WI38 (cell line): ENCODE results near the gene MAN2A1.
"Not testable (repeated sequence)": the region's sequence is repeated elsewhere in the genome, so short reads cannot be mapped to it uniquely, and the experiment has no call there.

Source experiments
- H3K4me3 ChIP-seq: 2 replicates; pipeline ENCODE4 v1.5.1; 2011; ENCODE audit warnings: low read depth, mild to moderate bottlenecking, control low read depth, low read length
- TF ChIP-seq, protein P1 (sequence below): IDR thresholded peaks from 2 replicates; pipeline ENCODE4 v1.5.1; 2012; ENCODE audit warnings: low read depth, mild to moderate bottlenecking, control low read depth, low read length

MAN2A1 gene

GRCh38 chr5:109750463-109750862, 60.7 kb downstream of the MAN2A1 start:
- TF ChIP-seq, protein P1, sequence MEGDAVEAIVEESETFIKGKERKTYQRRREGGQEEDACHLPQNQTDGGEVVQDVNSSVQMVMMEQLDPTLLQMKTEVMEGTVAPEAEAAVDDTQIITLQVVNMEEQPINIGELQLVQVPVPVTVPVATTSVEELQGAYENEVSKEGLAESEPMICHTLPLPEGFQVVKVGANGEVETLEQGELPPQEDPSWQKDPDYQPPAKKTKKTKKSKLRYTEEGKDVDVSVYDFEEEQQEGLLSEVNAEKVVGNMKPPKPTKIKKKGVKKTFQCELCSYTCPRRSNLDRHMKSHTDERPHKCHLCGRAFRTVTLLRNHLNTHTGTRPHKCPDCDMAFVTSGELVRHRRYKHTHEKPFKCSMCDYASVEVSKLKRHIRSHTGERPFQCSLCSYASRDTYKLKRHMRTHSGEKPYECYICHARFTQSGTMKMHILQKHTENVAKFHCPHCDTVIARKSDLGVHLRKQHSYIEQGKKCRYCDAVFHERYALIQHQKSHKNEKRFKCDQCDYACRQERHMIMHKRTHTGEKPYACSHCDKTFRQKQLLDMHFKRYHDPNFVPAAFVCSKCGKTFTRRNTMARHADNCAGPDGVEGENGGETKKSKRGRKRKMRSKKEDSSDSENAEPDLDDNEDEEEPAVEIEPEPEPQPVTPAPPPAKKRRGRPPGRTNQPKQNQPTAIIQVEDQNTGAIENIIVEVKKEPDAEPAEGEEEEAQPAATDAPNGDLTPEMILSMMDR: no peak
- H3K4me3 ChIP-seq: no peak overlapping the region

DNA sequence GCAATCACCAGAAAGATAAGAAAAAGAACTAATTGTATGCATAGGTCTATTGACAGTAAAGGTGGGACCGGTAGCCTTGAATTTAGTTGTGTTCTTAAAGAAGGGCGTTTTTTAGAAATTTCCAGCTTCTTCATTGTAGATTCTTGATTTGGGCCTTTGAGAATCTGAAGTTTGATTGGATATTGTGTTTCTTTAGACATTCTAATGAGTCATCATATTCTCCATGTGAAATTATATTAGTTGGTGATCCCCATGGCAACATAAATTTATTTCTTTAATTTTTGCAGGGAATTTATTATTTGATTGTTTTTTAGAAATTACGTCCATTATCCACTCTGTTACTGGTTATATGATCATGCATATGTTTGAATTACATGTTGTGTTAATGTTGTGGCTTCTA, 63.6 kb downstream of the MAN2A1 start:
- TF ChIP-seq, protein P1: no peak
- no peak overlapping the region for H3K4me3 ChIP-seq

GRCh38 chr5:109754319-109754718, 64.6 kb downstream of the MAN2A1 start:
- no peak overlapping the region for H3K4me3 ChIP-seq
- TF ChIP-seq, protein P1: no peak

DNA sequence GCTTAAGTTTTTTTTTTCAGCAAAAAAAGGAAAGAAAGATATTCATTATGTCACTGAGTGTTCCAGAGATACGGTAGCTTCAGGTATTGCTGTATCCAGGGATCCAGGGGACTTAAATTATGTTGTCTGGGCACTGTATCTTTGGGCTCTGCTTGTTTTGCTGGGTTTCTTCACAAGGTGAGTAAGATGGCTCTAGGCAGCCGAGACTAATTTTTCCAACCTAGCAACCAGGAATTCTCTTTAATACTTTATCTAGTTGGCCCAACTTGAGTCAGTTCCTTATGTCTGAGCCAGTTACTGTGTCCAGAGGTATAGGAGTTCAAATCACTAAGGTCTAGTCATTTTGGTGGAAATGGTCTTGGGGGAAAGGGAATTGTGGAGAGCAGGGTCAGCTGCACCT, 66.0 kb downstream of the MAN2A1 start:
- no peak overlapping the region for H3K4me3 ChIP-seq
- TF ChIP-seq, protein P1: no peak

GRCh38 chr5:109756543-109757185, 66.9 kb downstream of the MAN2A1 start:
- TF ChIP-seq, protein P1: no peak
- no peak overlapping the region for H3K4me3 ChIP-seq

DNA sequence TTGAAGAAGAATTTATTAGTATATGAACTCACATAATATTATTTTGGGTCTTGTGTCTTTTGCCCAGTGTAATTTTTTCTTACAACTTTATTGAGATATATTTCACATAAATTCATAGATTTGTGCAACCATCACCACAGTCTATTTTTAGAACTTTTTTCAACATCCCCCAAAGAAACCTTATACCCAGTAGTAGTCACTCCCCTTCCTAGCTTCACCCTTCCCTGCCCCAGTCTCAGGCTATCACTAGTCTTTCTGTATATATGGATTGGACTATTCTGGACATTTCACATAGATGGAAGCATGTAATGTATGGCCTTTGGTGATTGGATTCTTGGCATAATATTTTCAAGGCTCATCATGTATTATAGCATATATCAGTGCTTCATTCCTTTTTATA, 67.8 kb downstream of the MAN2A1 start:
- H3K4me3 ChIP-seq: no peak overlapping the region
- TF ChIP-seq, protein P1: no peak

- TF ChIP-seq, protein P1: no peak
- H3K4me3 ChIP-seq: peak overlapping the region; percentile 24; the same call in 1 of the 2 replicates
These were observed 69.6 kb downstream of the MAN2A1 start for GRCh38 chr5:109759306-109759705.

GRCh38 chr5:109760130-109760529, 70.4 kb downstream of the MAN2A1 start:
- not testable (repeated sequence) for H3K4me3 ChIP-seq
